ENCODE data around the gene IFITM1. TPM values are rescaled to one million over a fixed set of nuclear protein-coding genes. Genes with fewer than 3 reads are reported as not detected.

Gene IFITM1
- total and polyA plus RNA-seq, 2 donors (not counting 3 experiments of a cell fraction or from before 2014, with no cell fraction given): 11.5 to 24.6 TPM

GRCh38 chr11:360326-361280 is 46.8 kb downstream of the IFITM1 start:
- Histone ChIP-seq H3K9me1 (replicated peaks; ENCODE audit: control insufficient read depth, extremely low read depth, insufficient read depth, low read length) (no peaks in the 10 kb centered on the region), H3K4me3 (replicated peaks in 1 of 3; ENCODE audit: insufficient read depth in 1 of 3, low read depth in 1 of 3, low read length in 3 of 3) (no peak overlapping the region), H3K9ac (replicated peaks; ENCODE audit: extremely low read depth, insufficient read depth, low read length) (no peak overlapping the region), H3K27ac (ENCODE audit: insufficient read depth, low read depth, low read length) (no peak overlapping the region), H3K79me2 (ENCODE audit: control insufficient read depth, insufficient read depth, low read length) (no peaks in the 10 kb centered on the region), H3K4me1 (ENCODE audit: control insufficient read depth, extremely low read depth, insufficient read depth, low read length) (peaks cover 2% of the 10 kb centered on the region), H4K20me1 (replicated peaks; ENCODE audit: control insufficient read depth, extremely low read depth, insufficient read depth, low read length) (no peaks in the 10 kb centered on the region), H3K4me2 (ENCODE audit: insufficient read depth, low read length) (no peak overlapping the region), H3K27me3 (ENCODE audit: control insufficient read depth in 2 of 2, insufficient read depth in 2 of 2, low read length in 2 of 2) (no peaks in the 10 kb centered on the region), H3K9me3 (replicated peaks; ENCODE audit: control insufficient read depth, insufficient read depth, low read length) (no peaks in the 10 kb centered on the region), H3K36me3 (ENCODE audit: control insufficient read depth in 2 of 2, extremely low read depth in 1 of 2, insufficient read depth in 2 of 2, low read length in 2 of 2) (no peaks in the 10 kb centered on the region), H2AFZ (ENCODE audit: low read depth, low read length) (no peak overlapping the region)
- dilution Hi-C loops (cut with MboI; ENCODE audit: extremely low pct_ligation_motif_present, low sequenced_read_pairs) (no loop called here), intact Hi-C loops (cut with micrococcal nuclease) (no loop called here)
- no TSS peak for BruUV-seq (replicated peaks)
- POLR2A ChIA-PET: no interaction called here
- CTCF ChIA-PET: interaction anchor here (1.8 to 8.9 kb wide), 4 partner anchors 55 to 110 kb away, joined by 4 to 79 read pairs (median 42); partner anchors contain the start of gene IFITM2
- TF ChIP-seq POLR2A (IDR thresholded peaks at IDR 0.05; ENCODE audit: low read depth, low read length) (no peak), POLR2AphosphoS5 (IDR thresholded peaks at IDR 0.05; ENCODE audit: insufficient read depth, low read depth, low read length) (no peak), FOS (IDR thresholded peaks at IDR 0.05; ENCODE audit: borderline replicate concordance, insufficient read depth, low read length) (no peak), EZH2 (IDR thresholded peaks at IDR 0.05; ENCODE audit: borderline replicate concordance, low read depth, low read length, severe bottlenecking) (no peak), MYC (IDR thresholded peaks at IDR 0.05; ENCODE audit: low read depth, low read length) (no peak), CTCF (IDR thresholded peaks at IDR 0.05; ENCODE audit: extremely low read depth in 1 of 2, insufficient read depth in 1 of 2, low read depth in 1 of 2, low read length in 2 of 2) (no peak), MAX (IDR thresholded peaks at IDR 0.05; ENCODE audit: insufficient read depth, insufficient read length) (no peak), JUN (IDR thresholded peaks at IDR 0.05; ENCODE audit: borderline replicate concordance, insufficient read depth, insufficient read length, low read depth) (no peak), GATA2 (IDR thresholded peaks at IDR 0.05; ENCODE audit: insufficient read depth, insufficient read length, low read depth, low read length) (no peak)
- no peak for FAIRE-seq
- no peak for DNase-seq (ENCODE audit: low read depth, low spot score)
